GM12878 (cell line): ENCODE data around the gene COIL. TPM values are rescaled to one million over a fixed set of nuclear protein-coding genes. Genes with fewer than 3 reads are reported as not detected.

Source experiments
- IKZF1 ChIP-seq: fragments of 450-650 bp; conservative IDR thresholded peaks from 2 replicates; pipeline ENCODE4 v1.6.1; 2017; ENCODE audit warnings: antibody characterized with exemption, mild to moderate bottlenecking
- YY1 ChIP-seq: IDR thresholded peaks from 2 replicates; pipeline ENCODE4 v1.6.1; 2011; ENCODE audit warnings: low read depth, mild to moderate bottlenecking, low read length
- ZNF207 ChIP-seq: fragments of 450-650 bp; IDR thresholded peaks from 2 replicates; pipeline ENCODE4 v1.6.1; 2014; ENCODE audit warnings: antibody characterized with exemption, mild to moderate bottlenecking, borderline replicate concordance
- ZNF24 ChIP-seq: fragments of 450-650 bp; IDR thresholded peaks from 2 replicates; pipeline ENCODE4 v1.6.1; 2017; ENCODE audit warnings: antibody characterized with exemption, mild to moderate bottlenecking
- polyA plus RNA-seq, 11 experiments: library from polyadenylated mRNA; depleted of rRNA in 4 of 11; unstranded in 6 of 11; stranded (reverse) in 5 of 11; fragments of >200 nt; fragmentation: Nextera tagmentation in 4 of 11; fragmentation: Illumina TruSeq in 1 of 11; extraction: Ambion mirVana in 4 of 11; extraction: Trizol in 1 of 11; gene quantifications; 1 replicate in 1 of 11; 2 replicates in 10 of 11; pipeline versions ENCODE4 v1.2.1 to v1.2.3, GENCODE V29; 2011 to 2016; ENCODE audit warnings: inconsistent platforms in 2 of 11, missing spikeins in 2 of 11, low read depth in 1 of 11
- total RNA-seq, 4 experiments: library from RNA; depleted of rRNA in 3 of 4; stranded (reverse); fragments of >200 nt in 3 of 4; fragmentation: Illumina TruSeq in 1 of 4; extraction: Trizol in 1 of 4; gene quantifications; 2 replicates each; pipeline versions ENCODE4 v1.2.1 to v1.2.3, GENCODE V29; 2013 to 2021
- TF ChIP-seq, protein P1 (sequence below): IDR thresholded peaks from 2 replicates; pipeline ENCODE4 v1.6.1; 2011; ENCODE audit warnings: mild to moderate bottlenecking, low read depth, low read length, moderate library complexity; ENCODE audit not compliant: insufficient replicate concordance
- TF ChIP-seq, protein P2 (sequence below): IDR thresholded peaks from 2 replicates; pipeline ENCODE4 v1.6.1; 2012; ENCODE audit warnings: improper control_type of control experiment, low read depth, low read length; ENCODE audit not compliant: insufficient replicate concordance
- TF ChIP-seq, protein P3 (sequence below): fragments of 450-650 bp; formaldehyde crosslinking; IDR thresholded peaks from 2 replicates; pipeline ENCODE4 v1.5.0; 2022; ENCODE audit warnings: mild to moderate bottlenecking, missing genetic modification characterization

COIL gene
- total and polyA plus RNA-seq, 10 of the 15 experiments (the other 5 are each of a cell fraction or from before 2014, with no cell fraction given), result 13.7 to 24.3 (median 17.4) TPM

DNA sequence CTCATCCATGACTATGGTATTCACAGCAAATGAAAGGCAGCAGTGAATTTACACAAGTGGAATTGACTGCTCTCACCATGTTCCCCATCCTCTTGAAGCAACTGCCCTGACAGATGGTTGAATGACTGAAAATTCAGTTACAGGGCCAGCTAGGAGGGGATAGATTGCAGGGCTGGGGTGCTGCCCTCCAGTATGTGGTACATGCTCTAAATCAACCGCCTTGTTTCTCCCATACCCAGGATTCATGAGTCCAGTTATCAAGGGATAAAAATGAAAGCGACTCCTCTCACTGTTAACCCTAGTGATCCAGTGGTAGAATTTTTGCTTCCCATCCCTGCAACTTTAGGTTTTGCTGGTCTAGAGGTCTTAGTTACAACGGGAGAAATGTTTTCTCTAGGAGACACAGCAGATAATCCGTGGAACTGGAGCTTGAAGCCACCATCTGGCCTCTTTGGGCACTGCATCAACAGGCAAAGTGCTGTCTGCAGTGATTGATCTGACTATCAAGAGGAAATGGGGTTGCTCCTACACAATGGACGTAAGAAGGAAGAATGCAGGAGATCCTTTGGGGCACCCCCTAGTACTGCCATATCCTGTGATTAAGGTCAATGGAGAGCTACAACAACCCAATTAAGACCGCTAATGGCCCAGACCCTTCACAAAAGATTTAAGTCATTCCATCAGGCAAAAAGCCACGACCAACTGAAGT, 49.0 kb upstream of the COIL start (continued):
- TF ChIP-seq, protein P1, sequence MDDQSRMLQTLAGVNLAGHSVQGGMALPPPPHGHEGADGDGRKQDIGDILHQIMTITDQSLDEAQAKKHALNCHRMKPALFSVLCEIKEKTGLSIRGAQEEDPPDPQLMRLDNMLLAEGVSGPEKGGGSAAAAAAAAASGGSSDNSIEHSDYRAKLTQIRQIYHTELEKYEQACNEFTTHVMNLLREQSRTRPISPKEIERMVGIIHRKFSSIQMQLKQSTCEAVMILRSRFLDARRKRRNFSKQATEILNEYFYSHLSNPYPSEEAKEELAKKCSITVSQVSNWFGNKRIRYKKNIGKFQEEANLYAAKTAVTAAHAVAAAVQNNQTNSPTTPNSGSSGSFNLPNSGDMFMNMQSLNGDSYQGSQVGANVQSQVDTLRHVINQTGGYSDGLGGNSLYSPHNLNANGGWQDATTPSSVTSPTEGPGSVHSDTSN, result peak; percentile 78
- peak; percentile 50; the same call in 1 of the 2 replicates for TF ChIP-seq YY1
- TF ChIP-seq, protein P2, sequence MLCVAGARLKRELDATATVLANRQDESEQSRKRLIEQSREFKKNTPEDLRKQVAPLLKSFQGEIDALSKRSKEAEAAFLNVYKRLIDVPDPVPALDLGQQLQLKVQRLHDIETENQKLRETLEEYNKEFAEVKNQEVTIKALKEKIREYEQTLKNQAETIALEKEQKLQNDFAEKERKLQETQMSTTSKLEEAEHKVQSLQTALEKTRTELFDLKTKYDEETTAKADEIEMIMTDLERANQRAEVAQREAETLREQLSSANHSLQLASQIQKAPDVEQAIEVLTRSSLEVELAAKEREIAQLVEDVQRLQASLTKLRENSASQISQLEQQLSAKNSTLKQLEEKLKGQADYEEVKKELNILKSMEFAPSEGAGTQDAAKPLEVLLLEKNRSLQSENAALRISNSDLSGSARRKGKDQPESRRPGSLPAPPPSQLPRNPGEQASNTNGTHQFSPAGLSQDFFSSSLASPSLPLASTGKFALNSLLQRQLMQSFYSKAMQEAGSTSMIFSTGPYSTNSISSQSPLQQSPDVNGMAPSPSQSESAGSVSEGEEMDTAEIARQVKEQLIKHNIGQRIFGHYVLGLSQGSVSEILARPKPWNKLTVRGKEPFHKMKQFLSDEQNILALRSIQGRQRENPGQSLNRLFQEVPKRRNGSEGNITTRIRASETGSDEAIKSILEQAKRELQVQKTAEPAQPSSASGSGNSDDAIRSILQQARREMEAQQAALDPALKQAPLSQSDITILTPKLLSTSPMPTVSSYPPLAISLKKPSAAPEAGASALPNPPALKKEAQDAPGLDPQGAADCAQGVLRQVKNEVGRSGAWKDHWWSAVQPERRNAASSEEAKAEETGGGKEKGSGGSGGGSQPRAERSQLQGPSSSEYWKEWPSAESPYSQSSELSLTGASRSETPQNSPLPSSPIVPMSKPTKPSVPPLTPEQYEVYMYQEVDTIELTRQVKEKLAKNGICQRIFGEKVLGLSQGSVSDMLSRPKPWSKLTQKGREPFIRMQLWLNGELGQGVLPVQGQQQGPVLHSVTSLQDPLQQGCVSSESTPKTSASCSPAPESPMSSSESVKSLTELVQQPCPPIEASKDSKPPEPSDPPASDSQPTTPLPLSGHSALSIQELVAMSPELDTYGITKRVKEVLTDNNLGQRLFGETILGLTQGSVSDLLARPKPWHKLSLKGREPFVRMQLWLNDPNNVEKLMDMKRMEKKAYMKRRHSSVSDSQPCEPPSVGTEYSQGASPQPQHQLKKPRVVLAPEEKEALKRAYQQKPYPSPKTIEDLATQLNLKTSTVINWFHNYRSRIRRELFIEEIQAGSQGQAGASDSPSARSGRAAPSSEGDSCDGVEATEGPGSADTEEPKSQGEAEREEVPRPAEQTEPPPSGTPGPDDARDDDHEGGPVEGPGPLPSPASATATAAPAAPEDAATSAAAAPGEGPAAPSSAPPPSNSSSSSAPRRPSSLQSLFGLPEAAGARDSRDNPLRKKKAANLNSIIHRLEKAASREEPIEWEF, result peak; percentile 32
- no peak for TF ChIP-seq IKZF1
- no peak for TF ChIP-seq ZNF207
- TF ChIP-seq ZNF24, result no peak
- TF ChIP-seq, protein P3, sequence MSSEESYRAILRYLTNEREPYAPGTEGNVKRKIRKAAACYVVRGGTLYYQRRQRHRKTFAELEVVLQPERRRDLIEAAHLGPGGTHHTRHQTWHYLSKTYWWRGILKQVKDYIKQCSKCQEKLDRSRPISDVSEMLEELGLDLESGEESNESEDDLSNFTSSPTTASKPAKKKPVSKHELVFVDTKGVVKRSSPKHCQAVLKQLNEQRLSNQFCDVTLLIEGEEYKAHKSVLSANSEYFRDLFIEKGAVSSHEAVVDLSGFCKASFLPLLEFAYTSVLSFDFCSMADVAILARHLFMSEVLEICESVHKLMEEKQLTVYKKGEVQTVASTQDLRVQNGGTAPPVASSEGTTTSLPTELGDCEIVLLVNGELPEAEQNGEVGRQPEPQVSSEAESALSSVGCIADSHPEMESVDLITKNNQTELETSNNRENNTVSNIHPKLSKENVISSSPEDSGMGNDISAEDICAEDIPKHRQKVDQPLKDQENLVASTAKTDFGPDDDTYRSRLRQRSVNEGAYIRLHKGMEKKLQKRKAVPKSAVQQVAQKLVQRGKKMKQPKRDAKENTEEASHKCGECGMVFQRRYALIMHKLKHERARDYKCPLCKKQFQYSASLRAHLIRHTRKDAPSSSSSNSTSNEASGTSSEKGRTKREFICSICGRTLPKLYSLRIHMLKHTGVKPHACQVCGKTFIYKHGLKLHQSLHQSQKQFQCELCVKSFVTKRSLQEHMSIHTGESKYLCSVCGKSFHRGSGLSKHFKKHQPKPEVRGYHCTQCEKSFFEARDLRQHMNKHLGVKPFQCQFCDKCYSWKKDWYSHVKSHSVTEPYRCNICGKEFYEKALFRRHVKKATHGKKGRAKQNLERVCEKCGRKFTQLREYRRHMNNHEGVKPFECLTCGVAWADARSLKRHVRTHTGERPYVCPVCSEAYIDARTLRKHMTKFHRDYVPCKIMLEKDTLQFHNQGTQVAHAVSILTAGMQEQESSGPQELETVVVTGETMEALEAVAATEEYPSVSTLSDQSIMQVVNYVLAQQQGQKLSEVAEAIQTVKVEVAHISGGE (CRISPR knock-in tag), result no peak
